NCI-H510A treated with DMSO at 0.1 percent for 48 hours (cell line): Measurements from ENCODE around the gene MEF2A.

Experiments
- DNase-seq: peaks from one replicate; lab custom pipeline; 2025; lab: John Stamatoyannopoulos, UW

MEF2A gene

GRCh38 chr15:99704444-99704838 is 138.7 kb downstream of the MEF2A start:
- DNase-seq = peak; percentile 50

GRCh38 chr15:99706557-99707303 is 140.9 kb downstream of the MEF2A start:
- DNase-seq = no peak

- no peak for DNase-seq
These were observed 141.9 kb downstream of the MEF2A start for GRCh38 chr15:99707473-99708270.

GRCh38 chr15:99708563-99708962 is 142.8 kb downstream of the MEF2A start:
- no peak for DNase-seq

- DNase-seq = no peak
These were observed 143.6 kb downstream of the MEF2A start for GRCh38 chr15:99709243-99709986.

GRCh38 chr15:99711625-99712024 is 145.8 kb downstream of the MEF2A start:
- DNase-seq = no peak

- DNase-seq = no peak
These were observed 146.6 kb downstream of the MEF2A start for GRCh38 chr15:99712415-99712814.

GRCh38 chr15:99716540-99717095 is 150.8 kb downstream of the MEF2A start:
- no peak for DNase-seq

- no peak for DNase-seq
These were observed 151.6 kb downstream of the MEF2A start for GRCh38 chr15:99717161-99718009.

GRCh38 chr15:99718421-99718820 is 152.6 kb downstream of the MEF2A start:
- DNase-seq = no peak

GRCh38 chr15:99719096-99719541 is 153.3 kb downstream of the MEF2A start:
- no peak for DNase-seq

GRCh38 chr15:99720533-99720932 is 154.7 kb downstream of the MEF2A start:
- DNase-seq = no peak

GRCh38 chr15:99721104-99721778 is 155.5 kb downstream of the MEF2A start:
- peak; percentile 2 for DNase-seq

GRCh38 chr15:99721896-99722295 is 156.1 kb downstream of the MEF2A start:
- DNase-seq = no peak

GRCh38 chr15:99722406-99722805 is 156.6 kb downstream of the MEF2A start:
- DNase-seq = no peak

GRCh38 chr15:99726333-99726732 is 160.5 kb downstream of the MEF2A start:
- no peak for DNase-seq

GRCh38 chr15:99727330-99727729 is 161.5 kb downstream of the MEF2A start:
- DNase-seq = no peak

- no peak for DNase-seq
These were observed 161.9 kb downstream of the MEF2A start for GRCh38 chr15:99727733-99728132.

- no peak for DNase-seq
These were observed 163.1 kb downstream of the MEF2A start for GRCh38 chr15:99728916-99729315.

GRCh38 chr15:99729327-99729726 is 163.5 kb downstream of the MEF2A start:
- no peak for DNase-seq

- DNase-seq = no peak
These were observed 164.1 kb downstream of the MEF2A start for GRCh38 chr15:99729920-99730319.
